Upper lobe of left lung (tissue), 6 donors: ENCODE data around the gene PPP1R18. TPM values are rescaled to one million over a fixed set of nuclear protein-coding genes. Genes with fewer than 3 reads are reported as not detected.

ENCODE experiments used
- ATAC-seq, 2 donors: fragments of 200-7000 bp; cut with Tn5 transposase; one replicate each; pipeline ENCODE4 v1.9.1; 2022; ENCODE audit warnings: mild to moderate bottlenecking in 2 of 2, moderate library complexity in 2 of 2; ENCODE audit not compliant: low FRiP score in 2 of 2
- DNase-seq, 2 donors: peaks; one replicate each; pipeline ENCODE4 v3.0.0-alpha.2; 2019 to 2020
- H3K27ac ChIP-seq, 4 donors: fragments of 200-600 bp; sonication (generic); one replicate each; pipeline ENCODE4 v1.5.1; 2016 to 2019
- H3K27me3 ChIP-seq, 4 donors: fragments of 200-600 bp; sonication (generic); one replicate each; pipeline ENCODE4 v1.5.1; 2017 to 2019
- H3K36me3 ChIP-seq, 4 donors: fragments of 200-600 bp; sonication (generic); one replicate each; pipeline ENCODE4 v1.5.1; 2016 to 2019
- H3K4me1 ChIP-seq, 4 donors: fragments of 200-600 bp; sonication (generic); one replicate each; pipeline ENCODE4 v1.5.1; 2018 to 2019
- H3K4me3 ChIP-seq, 4 donors: fragments of 200-600 bp; sonication (generic); one replicate each; pipeline ENCODE4 v1.5.1; 2017 to 2019; ENCODE audit warnings: mild to moderate bottlenecking in 2 of 4, moderate library complexity in 1 of 4
- H3K9me3 ChIP-seq, 4 donors: fragments of 200-600 bp; sonication (generic); one replicate each; pipeline ENCODE4 v1.5.1; 2018 to 2019
- EP300 ChIP-seq, 4 donors: sonication (generic); formaldehyde crosslinking; IDR thresholded peaks; one replicate each; pipeline ENCODE4 v1.5.1; 2017; ENCODE audit warnings: antibody characterized with exemption in 4 of 4, control low read depth in 2 of 4
- POLR2A ChIP-seq, 4 donors: fragments of 450-650 bp; IDR thresholded peaks; one replicate each; pipeline ENCODE4 v1.5.1; 2016 to 2017; ENCODE audit warnings: antibody characterized with exemption in 4 of 4, mild to moderate bottlenecking in 2 of 4
- POLR2AphosphoS5 ChIP-seq, 2 donors: sonication (generic); formaldehyde crosslinking; IDR thresholded peaks; one replicate each; pipeline ENCODE4 v1.5.1; 2017; ENCODE audit warnings: antibody characterized with exemption in 2 of 2
- WGBS, 2 donors: methylation state at CpG; one replicate each; pipeline ENCODE4 v1.1.5; 2017 to 2018; 5-methylcytosine and 5-hydroxymethylcytosine counted together
- total RNA-seq, 6 donors: library from RNA; depleted of rRNA in 4 of 6; stranded (reverse); fragments of >200 nt in 4 of 6; gene quantifications; one replicate each; pipeline versions ENCODE4 v1.1.0 to v1.2.1, GENCODE V29; 2016 to 2021
- TF ChIP-seq, protein P1 (sequence below), 6 experiments: fragments of 450-650 bp in 4 of 6; fragments of 200-600 bp in 2 of 6; sonication (generic) in 2 of 6; IDR thresholded peaks; one replicate each; pipeline ENCODE4 v1.5.1; 2016 to 2019; ENCODE audit warnings: antibody characterized with exemption in 6 of 6
- donor health status: DM: no; HTN: no; CAD: no; lungs with moderate emphysema.
- donor health status: DM: no; HTN: yes; CAD: no; lungs with severe emphysema.

PPP1R18 gene
- total RNA-seq, 6 donors from 2014 or later, result 23.5 to 103 (median 60.8) TPM

DNA sequence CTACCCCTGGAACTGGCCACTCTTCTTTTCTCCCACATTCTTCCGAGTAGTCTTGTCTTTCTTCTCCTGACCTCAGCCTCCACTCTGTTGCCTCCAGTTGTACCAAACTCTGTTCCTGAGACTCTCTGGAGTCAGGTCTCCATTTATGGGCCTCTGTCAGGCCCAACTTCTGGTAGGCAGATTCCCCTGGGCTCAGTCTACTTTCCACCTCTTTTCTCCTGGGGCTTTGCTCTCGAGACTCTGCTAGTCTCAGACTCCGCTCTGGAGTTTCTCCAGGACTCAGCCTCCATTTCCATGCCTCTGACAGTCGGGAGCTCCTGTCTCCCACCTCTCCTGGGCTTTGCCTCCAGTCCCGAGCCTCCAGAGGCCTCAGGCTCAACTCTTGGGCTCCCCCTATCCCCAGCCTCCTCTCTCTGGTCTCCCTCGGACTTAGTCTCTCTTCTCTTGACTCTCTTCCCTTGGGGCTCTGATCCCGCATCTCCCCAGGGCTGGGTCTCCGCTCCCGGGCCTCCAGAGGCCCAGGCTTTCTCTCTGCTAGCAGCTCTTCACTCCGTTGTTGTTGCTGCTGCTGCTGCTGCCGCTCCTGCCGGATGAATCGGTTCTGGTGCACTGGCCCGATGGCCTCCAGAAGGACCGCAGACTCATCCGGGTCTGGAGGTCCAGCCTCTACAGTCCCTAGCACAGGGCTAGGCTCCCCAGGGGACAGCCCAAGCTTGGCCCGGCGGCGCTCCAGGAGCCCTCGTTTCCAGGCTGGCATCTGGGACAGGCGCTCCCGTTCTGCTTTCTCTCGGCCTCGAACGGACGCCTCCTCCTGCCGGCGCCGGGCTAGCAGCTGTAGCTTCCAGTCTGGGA lies 1.1 kb downstream of the PPP1R18 start:
- Histone ChIP-seq H3K27ac (peak overlapping the region; percentile 99 to 100 (median 99)), H3K27me3 (no peaks in the 10 kb centered on the region), H3K36me3 (peaks cover 0 to 7% (median 0%) of the 10 kb centered on the region in 4 donors), H3K4me1 (peaks cover 40 to 61% (median 56%) of the 10 kb centered on the region in 4 donors), H3K9me3 (no peaks in the 10 kb centered on the region), H3K4me3 (peak overlapping the region; percentile 70 to 87 (median 80))
- TF ChIP-seq, protein P1, sequence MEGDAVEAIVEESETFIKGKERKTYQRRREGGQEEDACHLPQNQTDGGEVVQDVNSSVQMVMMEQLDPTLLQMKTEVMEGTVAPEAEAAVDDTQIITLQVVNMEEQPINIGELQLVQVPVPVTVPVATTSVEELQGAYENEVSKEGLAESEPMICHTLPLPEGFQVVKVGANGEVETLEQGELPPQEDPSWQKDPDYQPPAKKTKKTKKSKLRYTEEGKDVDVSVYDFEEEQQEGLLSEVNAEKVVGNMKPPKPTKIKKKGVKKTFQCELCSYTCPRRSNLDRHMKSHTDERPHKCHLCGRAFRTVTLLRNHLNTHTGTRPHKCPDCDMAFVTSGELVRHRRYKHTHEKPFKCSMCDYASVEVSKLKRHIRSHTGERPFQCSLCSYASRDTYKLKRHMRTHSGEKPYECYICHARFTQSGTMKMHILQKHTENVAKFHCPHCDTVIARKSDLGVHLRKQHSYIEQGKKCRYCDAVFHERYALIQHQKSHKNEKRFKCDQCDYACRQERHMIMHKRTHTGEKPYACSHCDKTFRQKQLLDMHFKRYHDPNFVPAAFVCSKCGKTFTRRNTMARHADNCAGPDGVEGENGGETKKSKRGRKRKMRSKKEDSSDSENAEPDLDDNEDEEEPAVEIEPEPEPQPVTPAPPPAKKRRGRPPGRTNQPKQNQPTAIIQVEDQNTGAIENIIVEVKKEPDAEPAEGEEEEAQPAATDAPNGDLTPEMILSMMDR (IDR thresholded peaks at IDR 0.05), result no peak
- TF ChIP-seq EP300 (IDR thresholded peaks at IDR 0.05), result no peak
- TF ChIP-seq POLR2AphosphoS5 (IDR thresholded peaks at IDR 0.05), result peak in 1 of 2 donors; percentile 13
- no peak for TF ChIP-seq POLR2A (IDR thresholded peaks at IDR 0.05)
- no peak for ATAC-seq
- peak in 1 of 2 donors; percentile 84 for DNase-seq
- WGBS, 2 donors, result 28 to 33% methylated on average over 21 to 22 of the region's 29 CpGs

GRCh38 chr6:30684386-30685156 lies 1.9 kb downstream of the PPP1R18 start:
- Histone ChIP-seq H3K4me3 (peak overlapping the region; percentile 70 to 87 (median 80)), H3K9me3 (no peaks in the 10 kb centered on the region), H3K4me1 (peaks cover 40 to 61% (median 57%) of the 10 kb centered on the region in 4 donors), H3K27ac (peak overlapping the region; percentile 99 to 100 (median 99)), H3K36me3 (peaks cover 0 to 15% (median 0%) of the 10 kb centered on the region in 4 donors), H3K27me3 (no peaks in the 10 kb centered on the region)
- DNase-seq (peak; percentile 74 to 79), ATAC-seq (no peak)
- TF ChIP-seq POLR2AphosphoS5 (IDR thresholded peaks at IDR 0.05) (peak in 1 of 2 donors; percentile 32), EP300 (IDR thresholded peaks at IDR 0.05) (no peak), POLR2A (IDR thresholded peaks at IDR 0.05) (no peak)
- WGBS, 2 donors, result 22 to 35% methylated on average over 14 to 15 of the region's 21 CpGs

- DNase-seq (no peak), ATAC-seq (no peak)
- H3K4me3 ChIP-seq, result peak overlapping the region; percentile 70 to 87 (median 80)
- H3K27ac ChIP-seq, result peak overlapping the region; percentile 99 to 100 (median 99)
- no peak for TF ChIP-seq POLR2A (IDR thresholded peaks at IDR 0.05)
- no peak for TF ChIP-seq POLR2AphosphoS5 (IDR thresholded peaks at IDR 0.05)
- TF ChIP-seq, protein P1 (IDR thresholded peaks at IDR 0.05), result no peak
- no peak for TF ChIP-seq EP300 (IDR thresholded peaks at IDR 0.05)
- no peaks in the 10 kb centered on the region for H3K9me3 ChIP-seq
- peaks cover 40 to 61% (median 60%) of the 10 kb centered on the region in 4 donors for H3K4me1 ChIP-seq
- no peaks in the 10 kb centered on the region for H3K27me3 ChIP-seq
- H3K36me3 ChIP-seq, result peaks cover 0 to 22% (median 0%) of the 10 kb centered on the region in 4 donors
- WGBS, 2 donors, result 13 to 25% methylated on average over 2 of the region's 2 CpGs
These were observed 2.5 kb downstream of the PPP1R18 start for GRCh38 chr6:30683980-30684338.

- peaks cover 40 to 60% (median 58%) of the 10 kb centered on the region in 4 donors for H3K4me1 ChIP-seq
- DNase-seq, result no peak
- ATAC-seq, result no peak
- TF ChIP-seq POLR2AphosphoS5 (IDR thresholded peaks at IDR 0.05), result peak in 1 of 2 donors; percentile 5
- no peak for TF ChIP-seq EP300 (IDR thresholded peaks at IDR 0.05)
- TF ChIP-seq POLR2A (IDR thresholded peaks at IDR 0.05), result no peak
- TF ChIP-seq, protein P1 (IDR thresholded peaks at IDR 0.05), result no peak
- H3K36me3 ChIP-seq, result peaks cover 0 to 27% (median 3%) of the 10 kb centered on the region in 4 donors
- WGBS, 2 donors, result 20 to 24% methylated on average over 7 of the region's 7 CpGs
- no peaks in the 10 kb centered on the region for H3K9me3 ChIP-seq
- H3K4me3 ChIP-seq, result peak overlapping the region; percentile 70 to 87 (median 80)
- peak overlapping the region; percentile 99 to 100 (median 99) for H3K27ac ChIP-seq
- H3K27me3 ChIP-seq, result no peaks in the 10 kb centered on the region
These were observed 3.1 kb downstream of the PPP1R18 start for GRCh38 chr6:30683183-30683979.
